ENCODE data around the gene CLK3.

CLK3 gene

DNA sequence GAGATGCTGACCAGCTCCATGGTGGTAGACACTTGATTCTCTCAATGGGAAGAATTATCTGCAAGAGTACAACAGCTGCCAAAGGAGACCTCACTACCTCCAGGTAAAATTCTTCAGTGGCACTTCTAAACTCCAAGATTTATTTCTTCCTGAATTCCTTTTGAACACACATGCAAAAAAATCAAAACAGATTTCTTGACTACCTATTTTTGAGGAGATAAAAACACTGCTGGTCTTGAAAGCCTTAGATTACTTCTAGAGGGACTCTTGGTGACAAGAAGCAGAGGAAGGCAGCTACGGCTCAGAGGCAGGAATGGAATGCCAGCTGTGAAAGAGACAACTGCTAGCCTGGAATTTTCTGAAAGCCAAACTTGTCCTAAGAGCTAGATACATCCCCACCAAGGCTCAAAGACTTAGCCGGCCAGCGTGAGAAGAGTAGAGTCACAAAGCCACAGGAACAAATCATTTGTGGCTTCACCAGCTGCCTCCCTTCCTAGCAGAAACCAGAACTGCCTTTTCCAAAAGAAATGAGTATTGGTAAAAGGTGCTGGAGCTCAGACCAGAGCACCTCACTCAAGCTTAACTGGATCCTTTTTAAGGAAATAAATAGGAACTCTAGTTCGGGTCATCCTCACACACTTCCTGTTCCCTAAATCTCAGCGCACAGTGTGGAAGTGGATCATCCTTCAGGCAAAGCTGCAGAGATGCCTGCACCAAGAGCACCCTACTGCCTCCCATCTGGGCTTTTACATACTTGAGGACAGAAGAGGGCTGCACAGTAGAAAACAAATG is 32.6 kb downstream of the CLK3 start:
- Histone ChIP-seq H3K36me3 (peaks cover 13% of the 10 kb centered on the region), H3K4me1 (peaks cover 5% of the 10 kb centered on the region), H3K4me3 (ENCODE audit: low read depth, low read length) (no peak overlapping the region), H3K9me3 (no peaks in the 10 kb centered on the region), H3K27me3 (no peaks in the 10 kb centered on the region)
- TF ChIP-seq, protein P1, sequence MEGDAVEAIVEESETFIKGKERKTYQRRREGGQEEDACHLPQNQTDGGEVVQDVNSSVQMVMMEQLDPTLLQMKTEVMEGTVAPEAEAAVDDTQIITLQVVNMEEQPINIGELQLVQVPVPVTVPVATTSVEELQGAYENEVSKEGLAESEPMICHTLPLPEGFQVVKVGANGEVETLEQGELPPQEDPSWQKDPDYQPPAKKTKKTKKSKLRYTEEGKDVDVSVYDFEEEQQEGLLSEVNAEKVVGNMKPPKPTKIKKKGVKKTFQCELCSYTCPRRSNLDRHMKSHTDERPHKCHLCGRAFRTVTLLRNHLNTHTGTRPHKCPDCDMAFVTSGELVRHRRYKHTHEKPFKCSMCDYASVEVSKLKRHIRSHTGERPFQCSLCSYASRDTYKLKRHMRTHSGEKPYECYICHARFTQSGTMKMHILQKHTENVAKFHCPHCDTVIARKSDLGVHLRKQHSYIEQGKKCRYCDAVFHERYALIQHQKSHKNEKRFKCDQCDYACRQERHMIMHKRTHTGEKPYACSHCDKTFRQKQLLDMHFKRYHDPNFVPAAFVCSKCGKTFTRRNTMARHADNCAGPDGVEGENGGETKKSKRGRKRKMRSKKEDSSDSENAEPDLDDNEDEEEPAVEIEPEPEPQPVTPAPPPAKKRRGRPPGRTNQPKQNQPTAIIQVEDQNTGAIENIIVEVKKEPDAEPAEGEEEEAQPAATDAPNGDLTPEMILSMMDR (IDR thresholded peaks at IDR 0.05; ENCODE audit: low read depth, low read length): no peak
- no peak for DNase-seq

DNA sequence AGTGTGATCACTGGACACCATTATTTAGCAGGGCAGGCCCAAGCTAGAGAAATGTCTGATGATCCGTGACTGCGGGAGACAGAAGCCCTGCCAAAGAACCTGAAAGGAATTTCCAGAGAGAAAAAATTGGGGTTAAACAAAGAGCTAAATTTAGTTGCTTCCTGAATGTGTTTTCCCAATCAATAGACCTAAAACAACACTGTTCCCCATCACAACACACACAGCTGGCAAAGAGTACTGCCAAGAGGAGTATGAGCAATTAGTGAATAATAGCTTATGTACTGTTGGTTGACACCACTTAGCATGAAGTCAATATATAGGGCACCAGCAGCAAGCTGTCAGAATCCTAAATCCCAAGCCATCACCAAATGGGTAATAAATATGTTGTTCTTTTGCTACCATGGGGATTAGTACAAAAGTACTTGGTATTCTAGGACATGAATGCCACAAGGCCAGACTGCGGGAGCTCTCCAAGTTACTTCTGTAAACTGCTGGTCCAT is 35.7 kb downstream of the CLK3 start:
- TF ChIP-seq, protein P1 (IDR thresholded peaks at IDR 0.05; ENCODE audit: low read depth, low read length): no peak
- Histone ChIP-seq H3K9me3 (no peaks in the 10 kb centered on the region), H3K4me1 (peaks cover 18% of the 10 kb centered on the region), H3K27me3 (no peaks in the 10 kb centered on the region), H3K4me3 (ENCODE audit: low read depth, low read length) (no peak overlapping the region), H3K36me3 (peaks cover 11% of the 10 kb centered on the region)
- DNase-seq: no peak

DNA sequence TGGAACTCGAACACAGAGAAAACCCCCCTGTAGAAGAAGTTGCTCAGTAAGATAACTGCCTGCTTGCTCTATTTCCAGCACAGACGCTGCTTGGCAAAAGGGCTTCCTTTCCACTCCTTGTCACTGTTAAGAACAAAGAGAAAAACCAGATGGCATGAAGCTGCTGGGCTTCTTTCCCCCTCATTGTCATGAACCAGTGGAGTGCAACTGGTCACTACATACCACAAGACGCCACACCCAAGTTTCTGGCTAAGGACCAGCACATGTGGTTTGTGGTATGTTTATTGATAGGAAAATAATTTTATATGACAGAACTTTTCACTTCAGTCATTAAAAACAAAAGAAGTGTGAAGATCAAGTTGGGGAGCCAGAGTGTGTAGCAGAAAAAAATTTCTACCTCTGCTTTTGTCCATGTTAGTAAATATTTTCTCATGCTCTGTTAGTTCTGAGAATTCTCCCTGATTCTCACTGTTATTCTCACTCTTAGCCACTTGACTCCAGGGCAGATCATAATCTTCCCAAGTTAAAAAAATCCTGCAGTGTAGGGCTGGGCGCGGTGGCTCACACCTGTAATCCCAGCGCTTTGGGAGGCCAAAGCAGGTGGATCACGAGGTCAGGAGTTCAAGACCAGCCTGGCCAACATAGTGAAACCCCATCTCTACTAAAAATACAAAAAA is 37.9 kb downstream of the CLK3 start:
- TF ChIP-seq, protein P1 (IDR thresholded peaks at IDR 0.05; ENCODE audit: low read depth, low read length): no peak
- Histone ChIP-seq H3K4me3 (ENCODE audit: low read depth, low read length) (no peak overlapping the region), H3K4me1 (peaks cover 24% of the 10 kb centered on the region), H3K27me3 (no peaks in the 10 kb centered on the region), H3K36me3 (peaks cover 11% of the 10 kb centered on the region), H3K9me3 (no peaks in the 10 kb centered on the region)
- no peak for DNase-seq

DNA sequence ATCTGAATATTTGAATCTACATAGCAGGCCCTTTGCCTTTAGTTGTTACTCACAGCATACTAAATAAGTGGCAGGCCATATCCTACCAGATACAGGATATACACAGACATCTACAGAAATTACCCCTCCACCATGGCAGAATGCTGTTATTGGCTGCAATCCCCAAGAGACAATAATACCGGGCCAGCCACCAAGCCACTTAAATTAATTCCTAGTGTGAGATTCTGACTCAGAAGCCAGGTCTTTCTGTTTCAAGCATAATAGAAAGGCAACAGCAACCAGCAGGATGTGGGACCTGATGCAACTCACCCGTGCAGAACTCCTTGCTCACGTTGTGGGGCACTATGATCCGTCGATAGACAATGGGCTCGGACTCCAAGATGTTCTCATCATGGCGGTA is 39.8 kb downstream of the CLK3 start:
- Histone ChIP-seq H3K36me3 (peaks cover 8% of the 10 kb centered on the region), H3K4me3 (ENCODE audit: low read depth, low read length) (peak overlapping the region; percentile 17), H3K9me3 (no peaks in the 10 kb centered on the region), H3K4me1 (peaks cover 24% of the 10 kb centered on the region), H3K27me3 (no peaks in the 10 kb centered on the region)
- peak; percentile 57 for DNase-seq
- TF ChIP-seq, protein P1 (IDR thresholded peaks at IDR 0.05; ENCODE audit: low read depth, low read length): no peak

DNA sequence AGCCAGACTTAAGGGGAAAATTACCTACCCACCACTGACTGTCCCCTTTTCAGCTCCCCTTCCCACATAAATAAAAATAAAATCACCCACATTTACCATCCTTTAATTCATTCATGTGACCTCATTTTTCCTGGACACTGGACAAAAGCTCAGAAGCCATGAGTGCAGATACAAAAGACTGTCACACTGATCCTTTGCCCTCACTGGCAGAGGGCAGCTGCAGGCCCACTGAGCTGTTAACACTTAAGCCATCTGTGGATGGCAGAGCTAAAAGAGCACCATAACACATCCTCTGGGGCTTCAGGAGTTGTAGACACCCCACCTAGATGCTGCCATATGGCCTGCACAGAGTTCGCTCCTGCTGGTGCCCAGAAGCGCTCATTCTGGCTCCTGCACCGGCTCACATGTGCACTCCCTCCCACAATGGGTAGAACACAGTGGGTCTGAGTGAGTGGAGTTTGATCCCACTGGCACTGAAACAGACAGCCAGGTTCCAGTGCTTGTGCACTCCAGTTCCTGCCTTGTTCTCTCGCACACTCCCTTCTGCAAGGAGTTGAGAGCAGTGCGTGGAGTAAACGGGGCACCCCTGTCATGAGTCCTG is 41.4 kb downstream of the CLK3 start:
- no peak for DNase-seq
- peaks cover 24% of the 10 kb centered on the region for H3K4me1 ChIP-seq
- H3K9me3 ChIP-seq: no peaks in the 10 kb centered on the region
- no peak overlapping the region for H3K4me3 ChIP-seq (ENCODE audit: low read depth, low read length)
- peaks cover 5% of the 10 kb centered on the region for H3K36me3 ChIP-seq
- H3K27me3 ChIP-seq: no peaks in the 10 kb centered on the region
- TF ChIP-seq, protein P1 (IDR thresholded peaks at IDR 0.05; ENCODE audit: low read depth, low read length): no peak
